22Rv1 (cell line): Measurements from ENCODE around the gene FBXO10.

Experiments used
- ZFX ChIP-seq: fragments of 450-650 bp; IDR thresholded peaks from 2 replicates; pipeline ENCODE4 v1.6.1; 2017; ENCODE audit warnings: antibody characterized with exemption, borderline replicate concordance
- TF ChIP-seq, protein P1 (sequence below): fragments of 450-650 bp; IDR thresholded peaks from 2 replicates; pipeline ENCODE4 v1.5.1; 2017; ENCODE audit warnings: mild to moderate bottlenecking

DNA sequence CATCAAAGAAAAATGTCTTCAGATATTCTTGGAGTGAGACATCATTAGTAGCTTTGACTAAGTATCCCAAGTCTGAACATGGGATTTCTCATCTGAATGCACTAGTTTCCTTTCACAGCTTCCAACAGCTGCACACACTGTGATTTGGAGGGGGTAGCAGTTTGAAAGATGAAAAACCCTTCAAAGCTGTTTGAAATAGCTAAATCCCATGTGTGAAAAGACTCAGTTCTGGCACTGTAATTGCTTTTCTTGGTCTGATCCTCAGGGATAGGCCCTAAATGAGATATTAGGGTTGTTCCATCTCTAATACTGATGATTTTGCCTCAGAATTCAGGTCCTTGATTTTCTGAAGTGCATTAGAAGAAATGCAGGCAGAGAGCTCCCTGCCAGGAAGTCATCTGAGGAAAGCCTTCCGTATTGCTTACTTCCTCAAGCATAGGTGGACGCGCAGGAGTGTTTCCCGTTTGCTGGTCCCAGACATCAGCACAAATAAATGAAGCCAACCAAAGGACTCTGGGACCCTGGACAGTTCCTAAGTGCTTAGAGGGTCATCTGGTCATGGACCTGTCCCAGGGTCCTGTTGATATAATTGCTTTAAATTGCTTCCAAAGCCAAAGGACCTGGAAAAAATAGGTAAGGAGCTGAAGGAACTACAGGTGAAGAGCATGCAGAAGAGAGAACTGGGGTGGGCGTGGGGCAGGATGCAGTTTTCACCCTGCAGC lies 49.0 kb upstream of the FBXO10 start:
- TF ChIP-seq, protein P1, sequence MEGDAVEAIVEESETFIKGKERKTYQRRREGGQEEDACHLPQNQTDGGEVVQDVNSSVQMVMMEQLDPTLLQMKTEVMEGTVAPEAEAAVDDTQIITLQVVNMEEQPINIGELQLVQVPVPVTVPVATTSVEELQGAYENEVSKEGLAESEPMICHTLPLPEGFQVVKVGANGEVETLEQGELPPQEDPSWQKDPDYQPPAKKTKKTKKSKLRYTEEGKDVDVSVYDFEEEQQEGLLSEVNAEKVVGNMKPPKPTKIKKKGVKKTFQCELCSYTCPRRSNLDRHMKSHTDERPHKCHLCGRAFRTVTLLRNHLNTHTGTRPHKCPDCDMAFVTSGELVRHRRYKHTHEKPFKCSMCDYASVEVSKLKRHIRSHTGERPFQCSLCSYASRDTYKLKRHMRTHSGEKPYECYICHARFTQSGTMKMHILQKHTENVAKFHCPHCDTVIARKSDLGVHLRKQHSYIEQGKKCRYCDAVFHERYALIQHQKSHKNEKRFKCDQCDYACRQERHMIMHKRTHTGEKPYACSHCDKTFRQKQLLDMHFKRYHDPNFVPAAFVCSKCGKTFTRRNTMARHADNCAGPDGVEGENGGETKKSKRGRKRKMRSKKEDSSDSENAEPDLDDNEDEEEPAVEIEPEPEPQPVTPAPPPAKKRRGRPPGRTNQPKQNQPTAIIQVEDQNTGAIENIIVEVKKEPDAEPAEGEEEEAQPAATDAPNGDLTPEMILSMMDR: no peak
- no peak for TF ChIP-seq ZFX
